IMR-90 (cell line): ENCODE measurements around the gene MAGI1. TPM values are rescaled to one million over a fixed set of nuclear protein-coding genes. Genes with fewer than 3 reads are reported as not detected.

Source experiments
- ATAC-seq: fragments of 200-7000 bp; cut with Tn5 transposase; 2 replicates; pipeline ENCODE4 v1.9.1; 2020; ENCODE audit warnings: low read depth, mild to moderate bottlenecking, moderate library complexity
- BruUV-seq: library from RNA; stranded (reverse); fragments of 400-500 nt; replicated peaks from 2 replicates; lab custom pipeline; 2021; lab: Mats Ljungman, UMichigan
- CTCF ChIA-PET: fragments of 300-600 bp; formaldehyde crosslinking; extraction: SDS; loops from one replicate; lab custom pipeline; 2021; ENCODE audit warnings: antibody characterized with exemption; lab: Yijun Ruan, JAX
- POLR2A ChIA-PET: fragments of 300-600 bp; sonication (Branson Sonifier 250); formaldehyde crosslinking; loops from one replicate; lab custom pipeline; 2022; ENCODE audit warnings: antibody characterized with exemption; ENCODE audit not compliant: unreplicated experiment; lab: Charles Lee
- DNase-seq: peaks from one replicate; pipeline ENCODE4 v3.0.0; 2013
- H2AFZ ChIP-seq: replicated peaks from 2 replicates; pipeline ENCODE3; 2013; ENCODE audit warnings: low read length, mild to moderate bottlenecking; ENCODE audit not compliant: poor library complexity
- H2AK5ac ChIP-seq: 2 replicates; pipeline ENCODE4 v1.6.1; 2013; ENCODE audit warnings: low read depth, low read length, inconsistent platforms
- H2AK9ac ChIP-seq: replicated peaks from 2 replicates; pipeline ENCODE3; 2013; ENCODE audit warnings: mild to moderate bottlenecking, low read depth, low read length, moderate library complexity; ENCODE audit not compliant: poor library complexity
- H2BK120ac ChIP-seq: 2 replicates; pipeline ENCODE4 v1.6.1; 2013; ENCODE audit warnings: low read depth, low read length, inconsistent platforms
- H2BK15ac ChIP-seq: 3 replicates; pipeline ENCODE4 v1.6.1; 2013; ENCODE audit warnings: low read depth, low read length, inconsistent platforms
- H2BK20ac ChIP-seq: 2 replicates; pipeline ENCODE4 v1.6.1; 2013; ENCODE audit warnings: low read depth, mild to moderate bottlenecking, inconsistent platforms, low read length, moderate library complexity
- H2BK5ac ChIP-seq: 2 replicates; pipeline ENCODE4 v1.6.1; 2013; ENCODE audit warnings: mild to moderate bottlenecking, low read depth, low read length, inconsistent platforms; ENCODE audit not compliant: poor library complexity, severe bottlenecking
- H3K14ac ChIP-seq: replicated peaks from 2 replicates; pipeline ENCODE4 v1.6.1; 2013; ENCODE audit warnings: low read depth, low read length, inconsistent platforms
- H3K18ac ChIP-seq: 2 replicates; pipeline ENCODE4 v1.6.1; 2013; ENCODE audit warnings: low read depth, low read length, control low read depth
- H3K23ac ChIP-seq: 2 replicates; pipeline ENCODE4 v1.6.1; 2013; ENCODE audit warnings: low read depth, low read length, inconsistent platforms
- H3K27ac ChIP-seq: 2 replicates; pipeline ENCODE4 v1.5.1; 2013; ENCODE audit warnings: mild to moderate bottlenecking, control low read depth, low read length; ENCODE audit not compliant: insufficient read depth
- H3K27me3 ChIP-seq: 2 replicates; pipeline ENCODE4 v1.6.1; 2013; ENCODE audit warnings: low read length; ENCODE audit not compliant: control insufficient read depth, insufficient read depth
- H3K36me3 ChIP-seq: 2 replicates; pipeline ENCODE4 v1.6.1; 2013; ENCODE audit warnings: low read length, mixed read lengths; ENCODE audit not compliant: control insufficient read depth, insufficient read depth
- H3K4ac ChIP-seq: 2 replicates; pipeline ENCODE4 v1.6.1; 2013; ENCODE audit warnings: low read depth, low read length, inconsistent platforms
- H3K4me1 ChIP-seq: 2 replicates; pipeline ENCODE4 v1.6.1; 2013; ENCODE audit warnings: low read length, mixed read lengths; ENCODE audit not compliant: control insufficient read depth, insufficient read depth
- H3K4me2 ChIP-seq: 2 replicates; pipeline ENCODE4 v1.6.1; 2013; ENCODE audit warnings: low read depth, mild to moderate bottlenecking, control low read depth, low read length, moderate library complexity
- H3K4me3 ChIP-seq: 2 replicates; pipeline ENCODE4 v1.5.1; 2013; ENCODE audit warnings: low read depth, mild to moderate bottlenecking, control low read depth, low read length, moderate library complexity; ENCODE audit not compliant: insufficient read depth
- H3K56ac ChIP-seq: 2 replicates; pipeline ENCODE4 v1.6.1; 2013; ENCODE audit warnings: low read length, inconsistent platforms; ENCODE audit not compliant: insufficient read depth; ENCODE audit errors: extremely low read depth
- H3K79me1 ChIP-seq, 2 experiments: 2 replicates each; pipeline ENCODE4 v1.6.1; 2013; ENCODE audit warnings: low read length in 2 of 2, inconsistent platforms in 1 of 2, low read depth in 1 of 2
- H3K9ac ChIP-seq: 2 replicates; pipeline ENCODE4 v1.6.1; 2013; ENCODE audit warnings: low read depth, low read length, control low read depth
- H3K9me1 ChIP-seq: 2 replicates; pipeline ENCODE4 v1.6.1; 2013; ENCODE audit warnings: low read length, inconsistent platforms; ENCODE audit not compliant: insufficient read depth
- H3K9me3 ChIP-seq: 2 replicates; pipeline ENCODE4 v1.6.1; 2013; ENCODE audit warnings: low read length; ENCODE audit not compliant: control insufficient read depth, insufficient read depth
- H4K20me1 ChIP-seq: 2 replicates; pipeline ENCODE4 v1.6.1; 2013; ENCODE audit warnings: low read length, inconsistent platforms; ENCODE audit not compliant: insufficient read depth
- H4K5ac ChIP-seq: 2 replicates; pipeline ENCODE4 v1.6.1; 2013; ENCODE audit warnings: mild to moderate bottlenecking, low read depth, low read length, control low read depth
- H4K8ac ChIP-seq, 2 experiments: 2 replicates each; pipeline ENCODE4 v1.6.1; 2013; ENCODE audit warnings: low read depth in 2 of 2, low read length in 2 of 2, control low read depth in 1 of 2, inconsistent platforms in 1 of 2
- H4K91ac ChIP-seq: 2 replicates; pipeline ENCODE4 v1.6.1; 2013; ENCODE audit warnings: low read depth, low read length, inconsistent platforms; ENCODE audit not compliant: insufficient read depth
- CHD1 ChIP-seq: IDR thresholded peaks from 2 replicates; pipeline ENCODE4 v1.6.1; 2012; ENCODE audit warnings: low read depth, low read length, improper control_type of control experiment
- CTCF ChIP-seq: conservative IDR thresholded peaks from 2 replicates; pipeline ENCODE4 v1.5.1; 2012; ENCODE audit warnings: mild to moderate bottlenecking, low read depth, low read length, improper control_type of control experiment
- FOS ChIP-seq: fragments of 150-350 bp; IDR thresholded peaks from 2 replicates; pipeline ENCODE4 v1.6.1; 2016; ENCODE audit warnings: low read depth, low read length
- RAD21 ChIP-seq: IDR thresholded peaks from 2 replicates; pipeline ENCODE4 v1.6.1; 2012; ENCODE audit warnings: low read length, improper control_type of control experiment
- RCOR1 ChIP-seq: IDR thresholded peaks from 2 replicates; pipeline ENCODE4 v1.6.1; 2012; ENCODE audit warnings: mild to moderate bottlenecking, low read length, improper control_type of control experiment; ENCODE audit not compliant: insufficient replicate concordance
- RFX5 ChIP-seq: IDR thresholded peaks from 2 replicates; pipeline ENCODE4 v1.8.0; 2012; ENCODE audit warnings: low read depth, mild to moderate bottlenecking, low read length, moderate library complexity
- WGBS, 2 experiments: methylation state at CpG; one replicate each; pipeline versions ENCODE4 v1.1.5 to v1.1.7; 2013; ENCODE audit warnings: missing lambda C conversion rate in 2 of 2; ENCODE audit not compliant: insufficient read length in 1 of 2; ENCODE audit errors: extremely low coverage in 2 of 2; 5-methylcytosine and 5-hydroxymethylcytosine counted together
- dilution Hi-C: fragments of 300-500 bp; cut with HindIII; formaldehyde crosslinking; loops from one replicate; pipeline ENCODE4 v1.14.3; 2018; ENCODE audit warnings: low sequenced_read_pairs; ENCODE audit not compliant: unreplicated experiment
- in situ Hi-C: fragments of 300-500 bp; cut with MboI; formaldehyde crosslinking; loops from 3 replicates; pipeline ENCODE4 v1.14.3; 2019; ENCODE audit warnings: low sequenced_read_pairs, inconsistent platforms, mixed read lengths
- intact Hi-C: fragments of 100-400 bp; cut with micrococcal nuclease; formaldehyde crosslinking; loops from 2 replicates; pipeline ENCODE4 v1.10.0; 2022
- polyA plus RNA-seq, 3 experiments: library from polyadenylated mRNA; depleted of rRNA; stranded (reverse); fragments of >200 nt; gene quantifications; 2 replicates each; pipeline ENCODE4 v1.2.3, GENCODE V29; 2012; ENCODE audit warnings: low replicate concordance in 1 of 3
- total RNA-seq: library from RNA; depleted of rRNA; stranded (reverse); fragments of >200 nt; gene quantifications from 2 replicates; pipeline ENCODE4 v1.2.3, GENCODE V29; 2012

Gene MAGI1
- total and polyA plus RNA-seq, 2 of the 4 experiments (the other 2 are of a cell fraction), result 14.5 to 24.2 TPM

DNA sequence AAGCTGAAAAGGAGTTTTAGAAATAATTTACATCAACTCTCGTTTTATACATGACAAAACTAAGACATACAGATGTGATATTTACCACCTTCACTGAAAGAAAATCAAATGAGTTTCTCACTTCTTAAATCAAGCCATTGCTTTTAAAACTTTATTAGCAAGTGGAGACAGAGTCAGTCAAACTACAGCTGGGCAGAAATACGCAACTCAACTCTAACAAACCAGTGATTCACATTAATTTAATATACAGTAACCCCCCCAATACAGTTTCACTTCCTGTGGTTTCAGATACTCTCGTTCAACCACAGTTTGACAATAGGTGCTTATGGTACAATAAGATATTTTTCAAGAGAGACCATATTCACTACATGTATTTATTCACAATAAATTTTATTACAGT, 477.1 kb downstream of the MAGI1 start:
- no TSS peak for BruUV-seq
- DNase-seq, result no peak
- Histone ChIP-seq H4K20me1 (no peaks in the 10 kb centered on the region), H3K9me3 (no peaks in the 10 kb centered on the region), H4K91ac (no peak overlapping the region), H3K56ac (no peak overlapping the region), H2BK20ac (no peak overlapping the region), H3K4ac (no peak overlapping the region), H3K27me3 (no peaks in the 10 kb centered on the region), H4K5ac (no peak overlapping the region), H2BK5ac (no peak overlapping the region), H4K8ac (no peak overlapping the region), H3K4me1 (no peaks in the 10 kb centered on the region), H2BK15ac (no peak overlapping the region), H2BK120ac (no peak overlapping the region), H3K9me1 (peaks cover 3% of the 10 kb centered on the region; the same call in 1 of the 2 replicates), H3K14ac (no peak overlapping the region; the same call in 1 of the 2 replicates), H3K4me3 (no peak overlapping the region), H3K9ac (no peak overlapping the region), H3K36me3 (no peaks in the 10 kb centered on the region), H3K4me2 (no peak overlapping the region), H2AFZ (no peak overlapping the region), H3K27ac (no peak overlapping the region), H2AK5ac (no peak overlapping the region), H3K23ac (no peak overlapping the region), H2AK9ac (no peak overlapping the region), H3K18ac (no peak overlapping the region), H3K79me1 (peaks cover 31 to 33% of the 10 kb centered on the region in 2 experiments; a peak in 3 of 4 replicates)
- CTCF ChIA-PET, result interaction anchor here (1.3 kb wide), 1 partner anchor 8 kb away, joined by 3 read pairs; no protein-coding TSS in a partner anchor
- ATAC-seq, result no peak
- no CpG with 5 or more reads among the region's 3 CpGs for WGBS, 2 experiments
- intact Hi-C loops (no loop called here), dilution Hi-C loops (no loop called here), in situ Hi-C loops (no loop called here)
- TF ChIP-seq RCOR1 (no peak), CHD1 (no peak), RAD21 (no peak), CTCF (no peak), RFX5 (no peak), FOS (no peak)
- POLR2A ChIA-PET, result no interaction called here
